NCI-H187 (cell line): Measurements from ENCODE around the gene MS4A13.
"Not testable (repeated sequence)": the region's sequence is repeated elsewhere in the genome, so short reads cannot be mapped to it uniquely, and the experiment has no call there.

ENCODE experiments used
- DNase-seq, 2 experiments: peaks; one replicate each; lab custom pipeline; 2025; lab: John Stamatoyannopoulos, UW

The MS4A13 gene

GRCh38 chr11:60530454-60531100 is 15.4 kb downstream of the MS4A13 start:
- DNase-seq = no peak

GRCh38 chr11:60532383-60532782 is 17.2 kb downstream of the MS4A13 start:
- DNase-seq = not testable (repeated sequence)

GRCh38 chr11:60538627-60539026 is 23.4 kb downstream of the MS4A13 start:
- not testable (repeated sequence) for DNase-seq

- DNase-seq = no peak
These were observed 28.9 kb downstream of the MS4A13 start for GRCh38 chr11:60544077-60544476.

- DNase-seq = no peak
These were observed 46.1 kb downstream of the MS4A13 start for GRCh38 chr11:60561254-60561653.

- DNase-seq = no peak
These were observed 48.5 kb downstream of the MS4A13 start for GRCh38 chr11:60563553-60564235.

GRCh38 chr11:60566776-60567175 is 51.6 kb downstream of the MS4A13 start:
- DNase-seq = no peak

- DNase-seq = no peak
These were observed 55.8 kb downstream of the MS4A13 start for GRCh38 chr11:60570970-60571369.

GRCh38 chr11:60589611-60590010 is 74.4 kb downstream of the MS4A13 start:
- no peak for DNase-seq
